Stimulated activated CD4-positive, alpha-beta T cell treated with anti-CD3 and anti-CD28 coated beads, Interleukin-1b, Interleukin-23, amount 100 ng/mL, for 4 hours (primary cell): ENCODE results near the gene GREB1.

Source experiments
- DNase-seq, 2 donors: peaks; one replicate each; pipeline ENCODE4 v3.0.0-alpha.2; 2020; ENCODE audit warnings: low read depth in 2 of 2

GREB1 gene

DNA sequence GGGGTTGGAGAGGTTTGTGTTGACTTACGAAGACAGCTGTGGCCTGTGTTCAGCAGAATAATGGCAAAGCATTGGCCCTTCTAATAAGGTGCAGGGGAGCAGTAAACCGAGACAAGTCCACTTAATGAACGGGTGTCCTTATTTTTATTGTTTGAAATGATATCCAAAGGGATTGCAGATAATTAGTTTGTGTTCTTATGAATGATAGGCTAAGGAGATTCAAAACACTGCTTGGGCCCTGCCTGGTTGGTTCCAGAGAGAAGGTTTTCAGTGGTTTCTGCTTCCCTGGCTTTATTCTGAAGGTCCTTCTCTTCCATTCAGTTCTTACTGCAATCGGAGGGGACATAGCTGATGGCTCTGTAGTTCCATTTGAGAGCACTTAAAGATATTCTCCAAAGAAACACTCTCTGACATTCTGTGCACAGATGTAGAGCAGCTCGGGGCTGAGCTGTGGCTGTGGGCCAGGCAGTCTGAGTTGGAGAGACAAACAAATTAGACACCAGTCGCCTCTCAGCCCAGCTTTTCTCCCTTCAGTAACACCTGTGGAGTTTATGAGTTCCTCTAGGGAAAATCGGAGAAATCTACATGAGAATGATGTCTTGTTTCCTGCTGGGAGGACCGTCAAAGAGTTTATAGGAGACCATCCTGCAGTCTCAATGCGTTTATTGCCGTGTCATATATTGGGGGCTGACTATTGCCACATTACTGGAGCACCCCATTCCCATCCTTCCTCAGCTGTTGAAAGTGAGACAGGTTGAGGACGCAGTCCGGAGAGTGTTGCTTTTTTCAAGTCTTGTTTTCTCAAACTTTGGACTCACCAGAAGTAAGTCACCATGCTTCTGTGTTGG, 6.5 kb downstream of the GREB1 start:
- DNase-seq, result no peak

DNA sequence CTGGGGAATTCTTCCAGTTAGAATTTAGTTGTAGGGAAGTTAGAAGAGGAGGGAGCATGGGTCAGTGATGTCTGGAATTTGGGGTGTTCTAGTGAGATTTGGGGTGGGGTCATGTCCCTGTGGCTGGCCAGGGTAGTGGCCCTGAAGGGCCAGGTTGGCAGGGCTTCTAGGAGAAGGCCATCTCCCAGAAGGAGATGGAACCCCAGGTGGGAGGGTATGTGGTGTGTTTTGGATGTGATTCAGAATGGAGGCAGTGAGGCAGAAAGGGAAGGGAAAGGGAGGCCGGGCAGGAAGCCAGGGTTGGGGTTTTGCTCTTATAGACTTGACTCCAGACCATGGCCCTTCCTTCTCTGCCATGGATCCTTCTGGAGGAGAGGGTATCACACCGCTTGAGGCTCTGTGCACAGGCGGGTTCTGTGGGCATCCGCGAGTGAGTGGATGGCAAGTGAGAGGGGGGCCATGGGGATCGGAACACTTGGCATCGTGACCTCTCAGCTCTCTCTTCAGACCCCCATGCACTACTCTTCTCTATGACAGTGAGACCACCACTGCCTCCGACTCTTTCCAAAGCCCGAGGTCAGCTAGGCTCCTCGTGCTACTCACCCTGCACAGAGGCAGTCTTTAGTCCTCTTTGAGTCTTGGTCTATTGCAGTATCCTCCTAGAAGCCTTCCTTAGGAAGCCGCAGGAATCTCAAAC, 7.3 kb downstream of the GREB1 start:
- no peak for DNase-seq

DNA sequence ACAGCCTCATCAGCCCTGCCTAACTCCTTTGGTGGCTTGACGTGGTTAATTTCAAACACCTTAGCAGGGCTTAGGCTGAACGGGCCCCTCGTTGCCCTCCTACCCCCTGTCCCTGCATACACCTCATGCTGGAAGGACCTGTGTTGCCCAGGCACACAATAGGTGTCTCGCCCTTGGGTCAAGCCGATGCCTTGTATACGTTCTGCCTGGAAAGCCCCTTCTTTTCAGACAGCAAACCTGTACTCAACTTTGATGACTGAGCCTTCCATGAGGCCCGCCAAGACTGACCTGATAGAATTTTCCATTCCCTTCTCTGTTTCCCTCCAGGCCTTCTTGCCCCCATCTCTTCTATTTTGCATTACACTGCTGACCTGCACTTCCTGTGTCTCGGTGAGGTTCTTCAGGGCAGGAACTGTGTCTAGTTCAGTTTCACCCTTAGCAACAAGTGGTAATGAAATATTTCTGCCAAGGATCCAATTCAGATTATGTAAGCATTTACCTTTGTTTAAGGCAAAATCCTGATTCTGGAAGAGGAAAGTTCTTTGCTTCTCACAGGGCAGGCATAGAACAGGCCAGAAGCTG, 7.9 kb downstream of the GREB1 start:
- DNase-seq, result no peak

DNA sequence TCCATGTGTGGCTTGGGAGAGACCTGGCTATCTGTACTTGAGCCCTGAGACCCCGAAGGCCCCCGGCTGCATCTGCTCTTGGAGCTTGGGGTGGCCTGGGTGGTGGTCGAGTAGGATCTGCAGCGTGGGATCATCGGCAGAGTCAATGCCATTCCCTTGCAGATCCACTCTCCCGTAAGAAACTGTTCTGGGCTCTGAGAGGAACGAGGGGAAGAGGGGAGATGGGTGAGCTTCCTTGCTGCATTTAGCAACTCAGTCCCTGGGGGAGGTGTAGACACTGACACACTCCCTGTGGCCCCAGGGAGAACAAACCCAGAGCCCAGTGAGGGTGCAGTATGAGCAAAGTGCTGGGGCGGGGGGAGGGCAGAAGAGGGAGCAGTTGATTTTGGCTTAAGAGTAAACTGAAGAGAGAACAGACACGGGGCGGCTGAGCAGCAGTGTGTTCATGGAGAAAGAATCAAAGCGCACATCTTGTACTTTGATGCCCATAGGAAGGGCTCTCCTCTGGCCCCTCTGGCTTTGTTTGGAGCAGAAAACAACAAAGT, 8.5 kb downstream of the GREB1 start:
- no peak for DNase-seq

DNA sequence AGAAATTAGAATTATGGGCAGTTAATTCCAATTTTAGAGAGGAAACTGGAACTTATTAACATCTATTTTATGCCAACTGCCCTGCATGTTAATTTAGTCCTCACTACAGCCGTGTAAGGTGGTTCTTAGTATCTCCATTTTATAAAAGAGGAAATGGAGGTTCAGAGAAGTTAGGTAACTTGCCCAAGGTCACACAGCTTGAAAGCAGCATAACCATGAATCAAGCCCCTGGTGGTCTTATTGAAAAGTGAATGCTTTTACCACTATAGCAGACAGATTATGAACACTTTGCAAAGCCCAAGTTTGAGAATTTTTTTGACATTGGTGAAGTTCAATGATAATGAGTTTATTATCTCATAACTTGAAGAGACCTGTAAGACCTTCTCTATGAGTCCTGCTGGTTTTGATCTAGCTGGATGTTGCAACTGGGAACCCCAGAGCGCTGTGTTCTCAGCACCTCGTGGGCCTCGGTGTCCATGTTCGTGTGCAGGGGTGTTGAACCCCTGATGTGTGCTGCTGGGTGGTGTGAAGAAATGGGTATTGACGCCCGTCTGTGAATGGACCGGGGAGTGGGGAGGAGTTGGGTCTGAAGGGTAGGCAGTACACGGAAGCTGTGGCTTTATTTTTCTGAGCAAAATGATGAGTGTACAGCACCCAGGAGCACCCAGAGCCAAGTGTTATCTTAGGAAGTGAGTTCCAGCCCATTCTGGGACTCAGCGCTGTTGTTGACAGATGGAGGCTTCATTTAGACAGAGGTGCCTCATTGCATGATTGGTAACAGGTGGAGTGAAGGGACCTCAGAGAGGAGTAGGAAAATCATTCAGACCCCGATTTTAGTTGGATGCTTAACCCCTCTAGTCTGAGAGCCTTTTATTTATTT, 9.7 kb downstream of the GREB1 start:
- DNase-seq, result no peak

DNA sequence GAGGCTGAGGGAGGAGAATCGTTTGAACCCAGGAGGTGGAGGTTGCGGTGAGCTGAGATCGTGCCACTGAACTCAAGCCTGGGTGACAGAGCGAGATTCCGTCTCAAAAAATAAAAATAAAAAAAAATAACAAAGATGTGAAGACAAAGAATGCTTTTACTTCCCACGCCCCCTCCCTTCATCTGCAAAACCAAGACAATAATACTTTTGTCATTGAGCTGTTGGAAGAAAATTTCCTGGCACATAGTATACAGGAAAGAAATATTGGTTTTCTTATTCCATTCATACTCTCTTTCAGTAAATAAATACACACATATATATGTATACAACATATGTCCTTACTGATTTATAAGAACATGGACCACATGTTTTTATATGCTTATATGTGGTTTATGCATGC, 12.2 kb downstream of the GREB1 start:
- DNase-seq, result no peak

DNA sequence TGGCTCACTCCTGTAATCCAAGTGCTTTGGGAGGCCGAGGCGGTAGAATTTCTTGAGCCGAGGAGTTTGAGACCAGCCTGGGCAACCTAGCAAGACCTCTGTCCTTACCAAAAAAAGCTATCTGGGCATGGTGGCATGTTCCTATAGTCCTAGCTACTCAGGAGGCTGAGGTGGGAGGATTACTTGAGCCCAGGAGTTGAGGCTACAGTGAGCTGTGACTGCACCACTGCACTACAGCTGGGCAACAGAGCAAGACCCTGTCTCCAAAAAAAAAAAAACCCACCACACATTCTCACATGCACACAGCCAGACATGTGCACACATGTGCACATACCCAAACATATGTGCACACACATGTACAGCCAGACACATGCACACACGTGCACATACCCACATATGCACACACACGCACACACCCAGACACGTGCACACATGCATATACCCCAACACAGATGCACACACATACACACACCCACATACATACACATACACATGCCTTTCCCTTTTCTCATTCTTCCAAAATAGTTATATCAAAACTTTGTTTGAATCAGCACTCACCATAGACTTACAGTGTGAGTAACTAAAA, 14.2 kb downstream of the GREB1 start:
- DNase-seq, result no peak

DNA sequence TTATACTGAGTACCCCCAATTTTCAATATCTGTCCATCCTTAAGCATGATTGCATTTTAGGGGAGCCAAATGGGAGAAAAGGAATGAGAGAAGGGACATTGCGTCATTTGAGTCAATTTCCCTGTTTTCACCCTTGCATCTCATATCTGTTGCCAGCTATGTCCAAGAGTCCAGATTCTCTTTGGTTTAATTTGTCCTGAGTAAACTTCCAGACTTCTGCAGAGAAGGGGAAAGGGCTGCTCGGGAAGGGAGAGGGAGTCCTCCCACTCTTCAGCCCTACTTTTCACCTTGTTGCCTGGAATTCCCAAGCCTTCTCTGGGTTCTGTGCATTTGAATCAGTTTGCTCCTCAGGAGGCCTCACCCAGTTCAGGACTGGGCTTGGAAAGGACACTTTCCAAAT, 16.5 kb downstream of the GREB1 start:
- no peak for DNase-seq

DNA sequence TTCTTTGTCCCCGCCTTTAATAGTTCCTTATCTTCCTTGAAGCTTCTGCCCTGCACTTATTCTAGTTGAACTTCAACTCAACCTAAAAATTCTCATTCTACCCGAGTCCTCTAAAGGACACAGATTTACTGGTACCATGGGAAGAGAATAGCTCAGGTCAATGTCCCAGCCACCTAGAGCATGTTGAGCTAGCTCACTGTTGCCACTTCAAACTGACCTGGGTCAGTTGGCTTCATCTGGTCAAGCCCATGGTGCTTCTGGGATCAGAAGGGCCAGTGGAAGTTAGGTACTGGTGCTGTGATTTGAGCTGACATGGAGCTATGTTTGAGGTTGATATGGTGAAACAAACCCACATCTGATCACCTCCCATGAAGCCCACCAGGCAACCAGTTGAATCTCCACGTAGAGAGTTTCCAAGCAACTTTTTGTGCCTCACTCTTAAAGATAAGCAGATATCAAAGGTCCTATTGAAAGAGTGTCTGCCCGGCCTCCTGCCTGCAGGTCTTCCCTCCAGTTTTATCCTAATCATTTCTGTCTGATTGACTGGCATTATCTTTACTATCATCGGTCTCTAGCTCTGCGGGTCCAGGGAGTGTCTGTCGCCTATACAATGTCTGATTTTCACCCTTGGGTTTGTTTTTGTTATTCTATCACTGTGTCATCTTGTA, 17.2 kb downstream of the GREB1 start:
- DNase-seq, result no peak

DNA sequence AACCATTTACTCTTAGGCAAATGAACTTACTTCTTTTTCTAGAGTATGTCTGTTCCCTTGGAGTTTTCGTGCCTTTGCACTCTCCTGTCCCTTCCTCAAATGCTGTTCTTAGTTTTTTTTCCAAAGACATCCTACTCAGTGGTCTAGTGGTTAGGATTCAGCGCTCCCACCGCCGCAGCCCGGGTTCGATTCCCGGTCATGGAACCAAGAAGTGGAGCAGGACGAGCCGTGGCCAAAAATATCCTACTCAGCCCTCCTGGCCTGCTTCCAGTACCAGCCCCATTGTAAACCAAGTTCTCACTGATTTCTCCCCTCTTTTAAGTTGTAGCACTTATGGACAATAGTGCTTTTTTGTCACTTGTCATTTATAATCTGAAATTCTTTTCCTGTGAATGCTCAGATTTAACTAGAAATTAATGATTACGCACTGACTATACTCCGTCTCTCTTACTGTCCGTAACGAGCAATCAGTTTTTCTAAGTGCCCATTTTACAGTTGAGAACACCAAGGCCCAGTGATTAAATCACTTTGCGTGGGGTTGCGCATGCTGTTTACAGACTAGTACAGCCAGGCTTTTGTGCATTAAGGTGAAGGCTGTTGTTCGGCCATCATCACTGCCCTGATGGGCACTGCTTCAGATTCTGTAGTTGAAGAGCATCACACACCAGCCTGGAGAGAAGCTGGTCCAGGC, 17.9 kb downstream of the GREB1 start:
- DNase-seq, result no peak

DNA sequence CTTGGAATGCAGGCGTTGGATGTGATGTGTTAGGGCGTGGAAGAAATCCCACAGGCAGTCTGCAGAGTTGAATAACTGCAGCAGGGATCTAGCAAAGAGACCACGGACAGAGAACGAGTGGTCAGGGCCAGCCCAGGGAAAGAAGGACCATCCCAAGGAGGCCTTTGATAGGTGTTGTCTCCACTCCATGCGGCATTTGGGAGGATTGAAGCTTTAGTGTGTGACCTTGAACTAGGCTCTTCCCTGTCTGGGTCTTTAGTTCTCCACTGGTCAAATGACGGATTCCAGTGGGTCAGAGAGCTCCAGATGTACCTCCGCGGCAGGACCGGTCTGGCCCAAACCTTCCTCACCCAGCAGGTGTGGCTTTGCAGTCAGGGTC, 18.4 kb downstream of the GREB1 start:
- no peak for DNase-seq

DNA sequence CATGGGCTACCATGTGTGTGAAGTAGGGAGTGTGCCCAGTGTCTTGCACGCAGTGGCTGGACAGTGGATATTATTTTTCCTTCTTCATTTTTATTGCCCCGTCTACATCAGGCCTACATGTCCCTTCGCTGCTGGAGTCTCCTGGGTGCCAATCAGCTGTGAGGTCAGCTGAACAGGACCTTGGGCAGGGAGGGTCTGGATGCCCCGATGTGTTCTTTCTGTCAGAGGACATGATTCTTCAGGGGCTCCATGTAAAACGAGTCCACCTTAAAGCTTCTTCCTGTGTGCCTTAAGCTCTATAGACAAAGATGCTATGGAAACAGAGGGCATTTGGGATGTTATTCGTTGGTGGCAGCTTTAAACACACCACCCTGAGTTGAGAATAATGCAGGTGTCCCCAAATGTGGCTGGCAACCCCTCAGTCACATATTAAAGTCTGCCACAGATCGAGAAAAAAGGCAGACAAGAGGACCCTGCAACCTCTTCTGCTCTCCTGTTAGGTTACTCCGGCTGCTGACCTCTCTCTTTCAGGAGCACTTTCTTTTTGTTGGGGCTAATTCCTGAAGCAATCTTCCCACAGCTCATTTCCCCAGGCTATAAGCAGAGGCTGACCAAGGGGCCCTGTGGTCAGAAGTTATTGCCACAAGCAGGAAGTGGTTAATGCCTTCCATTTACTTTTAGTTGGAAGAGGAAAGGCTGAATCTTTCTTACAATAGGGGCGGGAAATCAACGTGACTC, 20.0 kb downstream of the GREB1 start:
- DNase-seq, result no peak

DNA sequence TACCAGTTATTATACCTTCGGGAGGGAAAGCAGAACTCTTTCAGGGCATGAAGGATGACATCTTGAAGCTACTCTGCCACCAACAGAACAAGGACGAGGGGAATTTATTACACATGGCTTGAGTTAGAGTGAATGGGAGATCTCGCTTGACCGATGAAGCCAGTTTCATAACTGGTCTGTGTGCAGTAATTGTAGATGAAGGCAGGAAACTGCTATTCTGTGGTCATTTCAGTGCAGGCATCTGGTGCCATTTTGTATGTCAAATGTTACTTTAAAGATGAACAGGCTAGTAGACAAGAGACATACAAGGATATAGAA, 20.5 kb downstream of the GREB1 start:
- DNase-seq, result no peak

DNA sequence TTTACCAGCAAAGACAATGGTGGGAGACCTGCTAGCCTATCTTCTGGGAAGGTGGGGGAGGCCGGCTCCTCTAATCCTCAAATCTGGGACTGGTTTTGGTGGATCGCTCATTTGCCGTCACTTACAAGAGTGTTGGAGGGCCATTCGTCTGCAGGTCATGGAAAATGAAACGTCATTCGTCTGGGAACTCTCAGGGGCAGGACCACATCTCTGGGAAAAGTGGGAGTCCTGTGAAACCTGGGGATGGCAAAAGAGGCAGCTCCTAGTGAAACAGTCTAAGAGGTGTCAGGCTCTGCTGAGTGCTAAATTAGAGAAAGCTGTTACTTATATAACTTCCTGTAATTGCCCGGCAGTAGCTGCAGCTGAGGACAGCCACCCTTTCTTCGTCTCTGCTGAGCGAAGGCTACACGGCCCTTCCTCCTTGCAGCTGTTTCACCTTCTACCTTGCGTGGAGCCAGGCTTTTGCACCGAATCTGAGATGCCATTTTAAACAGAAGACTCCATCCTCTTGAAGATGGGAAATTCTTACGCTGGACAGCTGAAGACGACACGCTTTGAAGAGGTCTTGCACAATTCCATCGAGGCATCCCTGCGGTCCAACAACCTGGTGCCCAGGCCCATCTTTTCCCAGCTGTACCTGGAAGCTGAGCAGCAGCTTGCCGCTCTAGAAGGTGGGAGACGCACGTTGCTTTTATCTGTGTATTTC, 22.4 kb downstream of the GREB1 start:
- DNase-seq, result no peak

DNA sequence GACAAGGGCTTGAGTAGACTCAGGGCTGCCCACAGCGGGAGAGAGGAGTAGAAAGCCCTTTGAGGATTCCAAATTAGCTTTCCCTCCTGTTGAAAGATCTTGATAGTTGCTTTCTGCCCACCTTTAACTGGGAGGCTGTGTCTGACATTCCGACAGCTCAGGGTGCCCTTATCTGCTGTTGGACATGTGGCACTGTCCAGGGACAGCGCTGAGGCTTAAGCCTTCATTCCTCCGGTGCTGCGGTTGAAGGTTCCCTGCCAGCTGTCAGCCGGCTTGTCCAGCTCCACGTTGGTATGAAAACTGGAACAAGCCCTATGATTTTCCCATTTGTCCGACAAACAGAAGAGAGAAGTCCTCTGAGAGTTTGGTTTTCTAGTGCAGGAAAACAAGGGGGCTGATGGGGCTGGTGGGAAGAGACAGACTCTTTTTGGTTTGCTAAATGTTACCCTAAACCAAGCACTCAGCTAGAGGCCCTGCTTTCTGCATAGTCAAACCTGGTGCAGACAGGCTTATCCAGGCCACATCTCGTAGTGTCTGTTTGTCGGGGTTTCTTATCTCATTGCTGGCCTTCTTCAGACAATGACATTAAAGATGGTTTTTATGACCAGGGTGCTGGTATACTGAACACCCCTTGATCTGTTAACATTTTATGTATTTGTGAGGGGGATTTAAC, 24.5 kb downstream of the GREB1 start:
- DNase-seq, result no peak

DNA sequence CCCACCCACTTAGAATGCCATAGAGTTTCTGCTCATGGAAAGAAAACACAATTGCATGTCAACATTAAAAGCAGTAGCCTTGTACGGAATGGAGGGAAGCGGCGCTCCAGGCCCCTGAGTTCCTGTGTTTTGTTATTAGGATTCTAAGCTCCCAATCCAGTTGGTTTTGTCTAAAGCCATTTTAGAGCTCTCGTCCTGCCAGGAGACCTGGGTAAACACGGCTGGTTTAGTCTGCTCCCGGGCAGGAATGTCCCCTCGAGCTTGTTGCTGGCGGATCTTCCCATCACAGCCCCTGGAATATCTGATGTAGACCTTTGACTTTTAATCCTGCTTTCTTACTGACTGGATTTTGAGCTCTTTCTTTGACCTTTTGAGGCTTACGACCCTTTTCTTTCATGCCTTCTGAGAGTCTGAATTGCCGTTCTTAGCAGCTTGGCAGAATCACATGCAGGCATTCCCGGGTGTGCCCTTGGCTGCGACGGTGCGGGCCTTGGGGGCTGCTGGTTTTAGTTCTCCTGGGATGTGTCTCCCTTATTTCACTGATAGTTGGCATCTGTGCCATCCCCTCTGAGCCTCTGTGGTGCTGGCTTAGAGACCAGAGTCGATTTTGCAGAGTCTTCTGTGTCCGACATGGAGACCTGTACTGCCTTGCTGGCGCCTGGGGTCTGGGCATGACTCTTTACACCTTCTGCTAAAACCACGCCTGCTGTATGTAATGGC, 25.4 kb downstream of the GREB1 start:
- no peak for DNase-seq

DNA sequence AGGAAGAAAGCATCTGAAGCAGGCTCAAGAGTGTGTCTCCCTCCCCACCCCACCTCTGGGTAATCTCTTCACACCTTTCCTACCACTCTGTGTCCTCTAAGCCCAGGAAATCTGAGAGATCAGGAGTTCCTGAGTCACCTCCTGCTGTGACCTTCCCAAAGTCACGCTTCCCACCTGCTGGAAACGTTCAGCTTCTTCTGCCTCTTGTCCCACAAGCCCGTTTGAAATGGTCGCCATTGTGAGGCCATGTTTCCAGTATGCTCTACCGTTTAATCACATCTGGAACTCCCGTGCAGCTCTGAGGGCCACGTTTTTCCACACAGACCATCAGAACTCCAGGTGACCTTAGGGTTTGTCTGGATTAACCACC, 25.9 kb downstream of the GREB1 start:
- no peak for DNase-seq

DNA sequence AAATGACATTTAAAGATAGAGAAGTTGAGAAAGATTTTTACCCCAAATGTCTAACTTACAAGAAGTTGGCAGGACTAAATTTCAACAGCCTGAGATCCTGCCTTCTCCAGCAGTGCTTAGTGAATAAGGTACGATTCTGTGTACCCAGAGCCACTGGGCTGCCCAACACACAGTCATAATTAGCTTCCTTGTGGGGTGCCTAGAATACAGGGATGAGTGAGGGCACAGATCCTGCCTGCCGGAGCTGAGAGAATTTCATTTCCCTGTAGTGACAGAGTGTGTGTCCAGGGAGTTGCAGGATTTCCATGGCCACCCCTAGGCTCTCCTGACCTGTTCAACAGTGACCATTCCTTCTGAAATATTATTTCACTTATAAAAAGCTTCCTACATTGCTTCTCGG, 27.0 kb downstream of the GREB1 start:
- no peak for DNase-seq
